GM19467 (cell line): ENCODE data around the gene SHROOM3.

ENCODE experiments used
- ATAC-seq: cut with Tn5 transposase; IDR thresholded peaks from one replicate; pipeline ENCODE4 v1.9.1; 2021; ENCODE audit warnings: mild to moderate bottlenecking, moderate library complexity; ENCODE audit not compliant: unreplicated experiment

Gene SHROOM3

GRCh38 chr4:76489686-76490161 is 54.7 kb downstream of the SHROOM3 start:
- no peak for ATAC-seq

GRCh38 chr4:76492055-76492454 is 57.0 kb downstream of the SHROOM3 start:
- ATAC-seq = no peak

- ATAC-seq = no peak
Measured at GRCh38 chr4:76494243-76494642, 59.2 kb downstream of the SHROOM3 start.

- ATAC-seq = no peak
Measured at GRCh38 chr4:76494871-76495590, 60.0 kb downstream of the SHROOM3 start.

- no peak for ATAC-seq
Measured at GRCh38 chr4:76498550-76498949, 63.5 kb downstream of the SHROOM3 start.

- ATAC-seq = peak; percentile 77
Measured at GRCh38 chr4:76499461-76499860, 64.4 kb downstream of the SHROOM3 start.

- ATAC-seq = no peak
Measured at GRCh38 chr4:76502886-76503285, 67.9 kb downstream of the SHROOM3 start.

- ATAC-seq = no peak
Measured at GRCh38 chr4:76504613-76505465, 69.8 kb downstream of the SHROOM3 start.

GRCh38 chr4:76511947-76512346 is 76.9 kb downstream of the SHROOM3 start:
- ATAC-seq = no peak

- ATAC-seq = no peak
Measured at GRCh38 chr4:76513482-76513881, 78.5 kb downstream of the SHROOM3 start.

- ATAC-seq = no peak
Measured at GRCh38 chr4:76514087-76514486, 79.1 kb downstream of the SHROOM3 start.

- ATAC-seq = peak; percentile 78
Measured at GRCh38 chr4:76515975-76516843, 81.2 kb downstream of the SHROOM3 start.

- no peak for ATAC-seq
Measured at GRCh38 chr4:76518241-76518640, 83.2 kb downstream of the SHROOM3 start.

GRCh38 chr4:76523593-76523992 is 88.6 kb downstream of the SHROOM3 start:
- ATAC-seq = no peak

- ATAC-seq = no peak
Measured at GRCh38 chr4:76525751-76526150, 90.7 kb downstream of the SHROOM3 start.

GRCh38 chr4:76526585-76526990 is 91.6 kb downstream of the SHROOM3 start:
- no peak for ATAC-seq

GRCh38 chr4:76527666-76528065 is 92.6 kb downstream of the SHROOM3 start:
- ATAC-seq = no peak

- ATAC-seq = no peak
Measured at GRCh38 chr4:76531597-76531996, 96.6 kb downstream of the SHROOM3 start.

- ATAC-seq = no peak
Measured at GRCh38 chr4:76532805-76533204, 97.8 kb downstream of the SHROOM3 start.

- ATAC-seq = no peak
Measured at GRCh38 chr4:76533314-76533713, 98.3 kb downstream of the SHROOM3 start.
